EH (cell line): ENCODE results near the gene UBE2C.
"Not testable (repeated sequence)": the region's sequence is repeated elsewhere in the genome, so short reads cannot be mapped to it uniquely, and the experiment has no call there.

Source experiments
- DNase-seq: peaks from one replicate; pipeline ENCODE4 v3.0.0-alpha.2; 2015; ENCODE audit warnings: low read depth

UBE2C gene

GRCh38 chr20:45797955-45798354, 14.5 kb upstream of the UBE2C start:
- not testable (repeated sequence) for DNase-seq

GRCh38 chr20:45798935-45799642, 13.4 kb upstream of the UBE2C start:
- peak; percentile 64 for DNase-seq

- DNase-seq = no peak
Measured at GRCh38 chr20:45801851-45802250, 10.6 kb upstream of the UBE2C start.

DNA sequence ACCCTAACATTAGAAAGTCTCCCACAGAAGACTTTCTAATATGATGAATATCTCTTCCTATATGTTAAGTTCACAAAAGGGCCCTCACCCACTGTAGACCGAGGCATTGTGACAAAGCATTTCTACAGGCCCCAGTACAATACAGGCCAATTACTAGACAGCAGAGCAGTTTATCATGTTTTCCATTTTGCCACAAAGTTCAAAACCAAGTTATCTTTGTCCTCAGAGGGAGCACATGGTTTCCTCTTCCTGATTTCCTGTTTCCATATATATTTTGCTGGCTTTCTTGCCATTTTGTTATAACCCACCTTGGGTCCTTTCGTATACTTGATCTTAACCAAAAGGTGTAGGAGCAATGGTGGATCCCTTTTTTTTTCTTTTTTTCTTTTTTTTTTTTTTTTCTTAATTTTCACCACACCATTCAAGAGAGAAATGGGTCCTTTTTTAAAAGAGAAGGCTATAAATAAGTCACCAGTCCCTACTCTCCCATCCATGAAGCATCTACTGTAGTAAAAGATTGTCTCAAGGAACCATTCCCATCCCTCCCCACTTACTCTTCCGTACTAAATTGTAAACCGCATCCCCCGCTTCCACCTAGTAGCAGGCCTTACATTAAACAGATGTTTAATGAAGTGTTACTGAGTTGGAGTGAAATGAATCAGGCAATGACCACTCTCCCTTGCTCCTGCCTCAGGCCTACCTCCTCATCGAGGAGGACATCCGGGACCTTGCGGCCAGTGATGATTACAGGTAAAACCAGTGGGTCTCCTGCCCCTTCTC, 2.1 kb upstream of the UBE2C start:
- no peak for DNase-seq

- no peak for DNase-seq
Measured at GRCh38 chr20:45813006-45813340, 529 bp downstream of the UBE2C start.

- DNase-seq = no peak
Measured at GRCh38 chr20:45813489-45813888, 1.0 kb downstream of the UBE2C start.

- no peak for DNase-seq
Measured at GRCh38 chr20:45814314-45814713, 1.9 kb downstream of the UBE2C start.

DNA sequence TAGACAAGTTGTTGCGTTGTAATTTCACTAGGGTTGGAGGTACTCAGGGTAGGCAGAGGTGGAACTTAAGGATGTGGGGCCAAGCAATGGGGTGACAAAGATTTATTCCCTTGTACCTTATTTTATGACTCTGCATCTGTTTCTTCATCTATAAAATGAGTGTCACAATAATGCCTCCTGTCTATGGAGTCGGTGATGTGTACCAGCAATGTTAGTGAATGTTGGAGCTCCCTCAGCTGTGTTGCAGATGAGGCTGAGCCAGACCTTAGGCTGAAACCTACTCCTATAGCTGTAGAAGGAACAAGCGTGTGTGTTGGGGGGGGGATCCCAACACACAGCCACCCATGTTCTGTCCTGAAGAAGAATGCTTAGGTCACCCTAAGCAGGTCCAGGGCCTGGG, 4.5 kb downstream of the UBE2C start:
- DNase-seq = no peak

- DNase-seq = peak; percentile 89
Measured at GRCh38 chr20:45817376-45818194, 5.1 kb downstream of the UBE2C start.

DNA sequence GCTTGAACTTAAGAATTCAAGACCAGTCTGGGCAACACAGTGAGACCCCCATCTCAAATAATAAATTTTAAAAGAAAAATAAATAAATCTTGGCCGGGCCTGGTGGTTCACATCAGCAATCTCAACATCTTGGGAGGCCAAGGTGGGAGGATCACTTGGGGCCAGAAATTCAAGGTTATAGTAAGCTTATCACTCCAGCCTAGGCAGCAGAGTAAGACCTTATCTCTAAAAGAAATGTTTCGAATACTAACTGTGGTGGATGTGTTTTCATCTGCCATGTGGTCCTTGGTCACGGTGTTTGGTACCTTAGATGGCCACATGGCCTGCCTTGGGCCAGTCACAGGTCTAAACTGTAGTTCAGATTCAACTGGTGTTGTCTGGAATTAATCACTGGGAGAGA, 5.8 kb downstream of the UBE2C start:
- DNase-seq = no peak

DNA sequence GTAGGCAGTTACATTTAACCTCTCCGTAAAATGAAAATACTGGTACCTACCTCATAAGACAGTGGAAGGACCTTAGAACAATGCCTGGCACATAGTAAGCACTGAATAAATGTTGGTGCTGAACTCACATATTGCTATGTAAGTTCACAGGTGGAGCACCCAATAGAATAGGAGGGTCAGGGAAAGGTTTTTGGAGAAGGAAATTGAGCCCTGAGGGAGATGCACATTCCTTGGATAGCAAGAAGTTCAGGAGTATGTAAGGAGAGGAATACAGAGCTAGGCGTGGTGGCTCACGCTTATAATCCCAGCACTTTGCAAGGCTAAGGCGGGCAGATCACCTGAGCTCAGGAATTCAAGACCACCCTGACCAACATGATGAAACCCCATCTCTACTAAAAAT, 7.0 kb downstream of the UBE2C start:
- no peak for DNase-seq

GRCh38 chr20:45821947-45822346, 9.5 kb downstream of the UBE2C start:
- DNase-seq = no peak

DNA sequence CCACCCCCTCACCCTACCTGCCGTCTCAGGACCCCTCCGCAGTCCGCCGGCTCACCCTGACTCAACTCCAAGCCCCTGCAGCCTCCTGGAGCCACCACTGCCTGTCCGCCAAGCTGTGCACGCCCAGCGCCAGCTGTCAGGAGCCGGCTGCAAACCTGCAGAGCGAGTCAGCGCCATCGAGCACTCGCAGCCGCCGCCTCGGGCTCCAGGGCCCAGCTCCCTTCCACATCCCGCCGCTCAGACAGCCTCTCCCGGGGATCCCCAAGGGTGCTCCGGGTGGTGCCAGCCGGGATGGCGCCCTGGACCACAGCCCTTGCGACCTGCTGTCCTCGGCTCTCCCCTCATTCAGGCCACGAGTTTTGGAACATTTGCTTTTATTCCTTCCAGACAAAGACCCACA, 10.4 kb downstream of the UBE2C start:
- peak; percentile 54 for DNase-seq

- peak; percentile 52 for DNase-seq
Measured at GRCh38 chr20:45823949-45824835, 11.7 kb downstream of the UBE2C start.

DNA sequence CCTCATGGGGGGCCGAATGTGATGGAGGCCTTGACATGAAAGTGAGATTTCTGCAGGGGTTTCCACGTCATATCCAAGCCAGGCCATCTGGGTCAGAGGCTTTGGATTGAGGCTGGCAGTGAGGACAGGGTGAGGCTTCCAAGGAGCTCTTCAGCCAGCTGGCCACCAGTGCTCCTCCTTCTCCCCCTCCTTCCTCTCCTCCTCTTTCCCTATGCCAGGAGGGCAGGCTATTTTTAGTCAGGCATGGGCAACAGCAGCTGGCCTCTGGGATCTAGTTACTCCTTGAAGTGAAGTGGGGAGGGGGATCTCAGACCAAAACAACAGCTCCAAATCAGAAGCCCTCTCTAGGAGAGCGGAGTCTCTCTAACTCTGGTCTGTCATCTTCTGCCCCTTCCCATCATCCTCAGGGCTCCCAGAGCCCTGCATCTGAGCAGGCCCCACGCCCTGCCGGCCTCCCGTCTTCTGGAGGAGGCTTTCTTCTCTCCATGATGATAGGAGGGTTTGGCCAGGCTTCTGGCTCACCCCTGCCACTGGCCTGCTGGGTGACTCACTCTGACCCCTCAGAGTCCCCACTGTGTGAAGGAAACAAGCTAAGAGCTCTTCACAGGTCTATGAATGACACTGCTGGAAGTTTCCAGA, 14.1 kb downstream of the UBE2C start:
- peak; percentile 54 for DNase-seq

DNA sequence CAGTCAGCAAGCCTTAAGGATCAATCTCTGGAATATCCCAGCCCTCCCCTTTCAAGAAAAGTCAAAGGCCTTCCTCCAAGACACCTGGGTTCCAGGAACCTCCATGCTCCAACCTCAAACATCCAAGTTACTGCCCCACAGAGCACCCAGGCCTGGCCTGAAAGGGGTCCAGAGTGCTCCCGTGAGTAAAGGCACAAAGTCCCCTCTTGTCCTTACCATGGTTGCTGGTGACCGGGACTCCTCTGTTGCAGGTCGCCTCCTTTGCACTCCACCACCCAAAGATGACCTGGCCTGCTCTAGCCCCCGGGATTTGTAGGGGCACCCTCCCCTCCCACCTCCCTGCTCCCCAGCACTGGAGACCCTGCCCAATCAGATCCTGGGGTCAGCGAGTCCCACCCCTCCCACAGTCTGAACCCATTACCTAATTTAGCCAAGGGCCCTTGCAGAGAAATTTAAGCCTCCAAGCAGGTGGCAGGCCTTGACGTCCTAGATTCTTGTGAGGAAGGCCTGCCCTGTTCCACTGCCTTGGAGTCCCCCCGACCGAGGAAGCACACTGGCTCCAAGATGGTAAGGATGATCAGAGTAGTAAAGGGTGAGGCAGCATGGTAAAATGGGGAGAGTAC, 14.7 kb downstream of the UBE2C start, which contains the start of gene TNNC2:
TSS of gene TNNC2 (minus strand) at position 283 of the 623 bp plus-strand sequence. CDS start at position 219, 64 bp downstream.
- no peak for DNase-seq

DNA sequence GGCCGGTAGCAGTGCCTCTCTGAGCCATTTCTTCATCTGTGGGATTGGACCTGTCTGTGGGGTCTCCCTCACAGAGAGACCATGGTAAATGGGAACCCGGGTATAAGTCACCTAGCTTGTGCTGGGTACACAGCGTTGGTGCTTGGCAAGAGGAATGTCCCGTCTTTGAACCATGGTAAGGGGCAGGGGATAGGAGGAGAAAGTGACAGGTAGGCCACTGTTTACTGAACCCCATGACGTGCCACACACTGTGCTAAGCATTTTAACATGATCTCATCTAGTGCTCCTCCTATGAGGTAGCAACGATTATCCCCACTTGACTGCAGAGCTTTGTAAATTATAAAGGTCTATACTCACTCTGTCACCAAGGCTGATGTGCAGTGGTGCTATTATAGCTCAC, 15.3 kb downstream of the UBE2C start:
- no peak for DNase-seq

DNA sequence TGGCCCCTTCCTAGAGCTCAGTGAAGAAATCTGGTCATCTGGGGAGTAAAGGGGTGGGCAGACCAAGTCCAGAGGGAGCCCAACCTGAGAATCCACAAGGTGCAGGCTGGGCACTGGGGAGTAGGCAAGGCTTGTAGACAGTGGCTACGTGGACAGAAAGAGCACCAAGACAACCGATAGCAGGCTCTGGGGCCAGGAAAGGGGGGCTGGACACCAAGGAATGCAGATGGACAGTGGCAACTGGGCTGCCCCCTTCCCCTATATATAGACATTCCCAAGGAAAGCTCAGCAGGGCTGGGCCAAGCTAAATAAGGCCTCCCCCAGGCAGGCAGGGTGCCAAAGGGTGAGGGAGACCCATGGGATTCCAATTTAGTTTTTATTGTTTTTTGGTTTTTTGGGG, 16.1 kb downstream of the UBE2C start:
- DNase-seq = peak; percentile 63

GRCh38 chr20:45829673-45830106, 17.2 kb downstream of the UBE2C start:
- not testable (repeated sequence) for DNase-seq

DNA sequence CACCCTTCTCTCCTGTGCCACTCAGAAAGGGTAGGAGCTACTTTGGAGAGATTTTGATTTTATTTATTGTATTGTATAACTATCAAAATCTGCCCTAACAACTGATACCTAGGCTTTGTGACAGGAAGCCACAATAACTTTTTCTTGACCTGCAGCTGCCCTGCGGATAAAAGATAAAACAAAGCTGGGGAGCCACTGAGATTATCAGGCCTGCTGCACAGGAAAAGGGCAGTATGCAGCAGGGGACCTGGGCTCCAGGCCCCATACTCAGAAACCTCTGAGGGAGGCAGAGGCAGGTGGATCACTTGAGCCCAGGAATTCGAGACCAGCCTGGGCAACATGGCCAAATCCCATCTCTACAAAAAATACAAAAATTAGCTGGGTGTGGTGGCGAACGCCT, 20.2 kb downstream of the UBE2C start:
- no peak for DNase-seq
